GM19238 (cell line): ENCODE data around the gene PAEP.
"Not testable (repeated sequence)": the region's sequence is repeated elsewhere in the genome, so short reads cannot be mapped to it uniquely, and the experiment has no call there.

ENCODE experiments used
- DNase-seq: peaks from one replicate; pipeline ENCODE4 v3.0.0; 2011; ENCODE audit warnings: low spot score; ENCODE audit not compliant: insufficient read length

Gene PAEP

GRCh38 chr9:135561391-135562234 is at the start of gene PAEP:
Gene PAEP, plus strand, starts transcription at chr9:135561756.
- DNase-seq = no peak

GRCh38 chr9:135512241-135512603 is 49.3 kb upstream of the PAEP start:
- DNase-seq = no peak

DNA sequence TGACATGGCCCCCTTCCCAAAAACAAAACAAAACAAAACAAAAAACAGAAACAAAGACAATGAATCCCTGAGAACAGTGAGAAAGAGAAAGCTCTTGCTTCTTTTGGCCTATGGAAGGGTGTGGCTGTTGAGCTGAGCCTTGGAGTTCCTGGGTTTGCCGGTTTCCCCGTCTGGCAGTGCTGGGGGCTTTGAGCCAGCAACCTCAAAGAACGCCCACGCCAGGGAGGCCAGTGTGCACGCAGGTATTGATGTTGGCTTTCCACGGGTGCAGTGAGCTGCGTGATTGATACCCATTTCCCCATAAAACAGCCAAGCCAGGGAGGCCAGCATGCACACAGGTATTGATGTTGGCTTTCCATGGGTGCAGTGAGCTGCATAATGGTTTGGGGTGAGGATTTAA is 48.7 kb upstream of the PAEP start:
- no peak for DNase-seq

- no peak for DNase-seq
These were observed 48.2 kb upstream of the PAEP start for GRCh38 chr9:135513351-135513846.

DNA sequence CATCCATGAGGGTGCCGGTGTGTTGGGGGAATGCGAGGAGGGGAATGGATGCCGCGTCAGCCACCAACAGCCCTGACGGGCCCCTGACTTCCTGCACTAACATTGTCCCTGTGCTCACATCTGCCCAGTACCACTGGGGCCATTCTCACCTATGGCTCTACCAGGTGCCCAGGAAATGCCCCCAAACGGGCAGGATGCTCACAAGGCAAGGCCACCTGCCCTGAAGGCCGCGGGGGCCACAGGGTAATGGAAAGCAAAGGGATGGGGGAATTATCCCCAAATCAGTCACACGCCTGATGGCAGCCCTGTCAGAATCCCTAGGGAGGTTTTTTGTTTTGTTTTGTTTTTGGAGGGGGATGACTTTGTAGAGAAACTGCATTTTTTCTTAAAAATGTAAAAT is 47.6 kb upstream of the PAEP start:
- not testable (repeated sequence) for DNase-seq

GRCh38 chr9:135514342-135515082 is 47.0 kb upstream of the PAEP start:
- no peak for DNase-seq

- no peak for DNase-seq
These were observed 46.2 kb upstream of the PAEP start for GRCh38 chr9:135515083-135515951.

DNA sequence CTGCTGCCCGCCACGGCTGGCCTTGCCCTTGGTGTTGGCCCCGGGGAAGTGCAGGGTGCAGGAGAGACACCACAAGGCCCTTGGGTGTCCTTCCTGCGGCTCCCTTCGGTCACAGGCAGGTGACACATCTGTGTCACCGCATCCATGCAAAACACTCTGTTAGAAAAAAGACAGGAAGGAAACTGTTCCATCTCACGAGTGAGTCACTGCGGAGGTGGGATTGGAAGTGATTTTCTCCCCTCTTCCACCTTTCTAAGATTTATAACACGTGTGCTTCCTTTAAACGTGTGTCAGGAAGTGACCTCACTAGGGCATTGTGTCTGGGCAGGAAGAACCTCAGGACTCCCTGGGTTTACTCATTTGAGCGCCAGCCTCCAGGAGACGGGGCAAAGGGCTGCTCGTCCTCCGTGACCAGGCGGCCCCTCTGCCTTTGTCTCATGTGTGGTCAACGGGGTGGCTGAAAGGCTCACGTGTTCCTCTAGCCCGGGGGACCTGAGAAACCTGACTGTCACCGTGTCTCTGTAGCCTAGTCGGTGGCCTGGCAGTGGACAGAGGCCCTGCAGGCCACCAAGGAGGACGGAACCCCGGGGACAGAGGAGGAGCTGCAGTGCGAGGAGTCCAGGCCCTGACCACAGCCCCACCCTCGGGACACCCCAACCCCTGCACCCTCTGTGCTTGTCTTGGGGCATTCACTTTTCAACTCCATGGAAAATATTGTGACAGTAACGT is 45.3 kb upstream of the PAEP start:
- no peak for DNase-seq

GRCh38 chr9:135517407-135517822 is 44.1 kb upstream of the PAEP start:
- no peak for DNase-seq

- no peak for DNase-seq
These were observed 42.2 kb upstream of the PAEP start for GRCh38 chr9:135519179-135519971.

DNA sequence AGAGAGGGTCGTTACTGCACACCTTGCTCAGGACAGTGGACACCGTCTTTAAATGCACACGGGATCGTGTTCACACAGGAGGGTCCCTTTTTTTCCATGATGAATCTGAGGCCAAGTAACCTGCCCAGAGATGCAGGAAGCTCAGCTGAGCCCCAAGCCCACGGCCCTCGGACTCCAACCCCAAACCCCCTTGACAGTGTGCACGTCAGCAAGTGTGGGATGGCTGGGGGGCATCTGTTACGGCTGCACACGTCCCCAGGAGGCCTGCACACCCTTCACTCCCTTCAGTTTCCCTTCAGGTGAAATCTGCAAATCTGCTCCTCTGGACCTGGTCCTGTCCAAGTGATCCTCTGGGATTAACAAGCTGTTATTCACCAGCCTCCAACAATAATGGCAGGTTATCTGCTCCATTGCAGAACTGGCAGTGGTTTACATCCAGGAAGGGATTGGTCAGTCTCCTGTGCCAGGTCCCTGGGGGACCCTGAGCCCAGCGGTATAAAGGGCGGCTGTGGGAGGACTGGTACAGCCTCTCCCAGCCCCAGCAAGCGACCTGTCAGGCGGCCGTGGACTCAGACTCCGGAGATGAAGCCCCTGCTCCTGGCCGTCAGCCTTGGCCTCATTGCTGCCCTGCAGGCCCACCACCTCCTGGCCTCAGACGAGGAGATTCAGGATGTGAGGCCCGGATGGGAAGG is 40.5 kb upstream of the PAEP start, which contains the start of gene LCN1:
Gene LCN1, plus strand, starts transcription at position 525 of the 692 bp plus-strand sequence. Its CDS starts 58 bp downstream, at position 583.
- no peak for DNase-seq

- no peak for DNase-seq
These were observed 39.9 kb upstream of the PAEP start for GRCh38 chr9:135521608-135522095.

DNA sequence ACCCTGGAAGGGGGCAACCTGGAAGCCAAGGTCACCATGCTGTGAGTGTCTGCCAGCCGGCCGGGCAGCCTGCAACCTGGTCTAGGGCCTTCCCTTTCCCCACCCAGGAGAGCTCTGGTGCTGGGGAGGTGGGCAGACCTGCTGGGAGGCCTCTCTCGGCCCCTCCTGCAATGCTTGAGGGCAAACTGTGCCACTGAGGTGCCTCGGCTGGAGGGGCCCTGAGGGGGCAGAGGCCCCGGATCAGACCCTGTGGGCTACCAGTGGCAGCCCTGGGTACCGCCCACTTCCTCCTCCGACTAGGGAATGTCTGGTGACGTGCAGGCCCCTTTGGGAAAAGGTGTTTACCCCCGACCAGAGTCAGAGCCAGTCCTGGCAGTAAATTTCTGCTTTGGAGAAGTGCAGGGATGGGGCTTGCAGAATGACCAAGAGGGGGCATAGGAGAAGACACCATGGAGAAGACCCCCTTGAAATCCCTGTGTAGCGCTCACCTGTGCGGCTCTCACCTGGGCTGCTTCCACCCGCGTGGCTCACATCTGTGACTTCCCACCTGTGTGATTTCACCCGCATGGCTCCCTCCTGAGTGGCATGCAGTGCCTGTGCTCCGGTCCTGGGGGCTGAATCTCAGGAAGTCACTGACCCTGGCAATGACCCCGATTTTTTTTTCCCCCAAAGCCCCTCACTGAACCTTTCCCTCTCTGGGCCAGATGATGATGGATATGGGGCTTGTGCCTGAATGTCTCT is 39.2 kb upstream of the PAEP start:
- DNase-seq = no peak

DNA sequence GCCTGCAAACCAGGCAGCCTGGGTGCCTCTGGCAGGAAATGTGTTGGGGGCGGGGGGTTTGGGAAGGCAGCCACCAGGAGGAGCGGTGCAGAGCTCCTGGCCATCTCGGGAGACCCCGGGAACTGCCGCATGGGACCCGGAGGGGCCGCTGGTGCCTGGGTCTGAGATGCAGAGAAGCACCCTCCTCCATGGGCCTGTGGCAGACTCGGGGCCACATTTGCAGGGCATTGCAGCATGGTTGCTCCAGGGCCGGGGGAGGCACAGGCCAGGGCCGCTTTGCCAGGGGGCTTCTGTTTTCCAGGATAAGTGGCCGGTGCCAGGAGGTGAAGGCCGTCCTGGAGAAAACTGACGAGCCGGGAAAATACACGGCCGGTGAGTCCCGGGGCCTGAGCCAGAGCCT is 38.6 kb upstream of the PAEP start:
- DNase-seq = no peak

DNA sequence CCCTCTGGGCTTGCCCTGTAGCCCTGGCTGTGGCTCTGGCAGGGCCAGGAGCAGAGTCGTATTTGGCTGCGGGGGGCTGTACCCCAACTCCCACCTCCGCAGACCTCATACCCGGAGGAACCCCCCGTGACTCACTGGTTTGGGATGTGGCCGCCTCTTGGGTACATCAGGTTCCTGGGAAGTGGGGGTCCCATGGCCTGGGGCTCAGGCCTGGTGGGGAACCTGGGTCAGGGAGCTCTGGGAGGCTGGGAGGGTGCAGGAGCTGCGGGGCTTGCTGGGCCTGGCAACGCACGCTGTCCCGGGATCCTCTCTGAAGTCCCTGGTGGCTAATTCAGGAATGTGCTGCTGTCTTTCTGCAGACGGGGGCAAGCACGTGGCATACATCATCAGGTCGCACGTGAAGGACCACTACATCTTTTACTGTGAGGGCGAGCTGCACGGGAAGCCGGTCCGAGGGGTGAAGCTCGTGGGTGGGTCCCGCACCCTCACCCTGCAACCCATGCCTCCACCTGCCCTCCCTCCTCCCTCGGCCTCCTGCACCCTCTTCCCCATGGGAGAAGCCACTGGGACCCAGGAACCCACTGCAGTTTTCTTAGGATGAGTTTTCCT is 37.9 kb upstream of the PAEP start:
- DNase-seq = no peak

GRCh38 chr9:135524130-135524861 is 37.3 kb upstream of the PAEP start:
- DNase-seq = no peak
